ENCODE measurements around the gene MSI2.

DNA sequence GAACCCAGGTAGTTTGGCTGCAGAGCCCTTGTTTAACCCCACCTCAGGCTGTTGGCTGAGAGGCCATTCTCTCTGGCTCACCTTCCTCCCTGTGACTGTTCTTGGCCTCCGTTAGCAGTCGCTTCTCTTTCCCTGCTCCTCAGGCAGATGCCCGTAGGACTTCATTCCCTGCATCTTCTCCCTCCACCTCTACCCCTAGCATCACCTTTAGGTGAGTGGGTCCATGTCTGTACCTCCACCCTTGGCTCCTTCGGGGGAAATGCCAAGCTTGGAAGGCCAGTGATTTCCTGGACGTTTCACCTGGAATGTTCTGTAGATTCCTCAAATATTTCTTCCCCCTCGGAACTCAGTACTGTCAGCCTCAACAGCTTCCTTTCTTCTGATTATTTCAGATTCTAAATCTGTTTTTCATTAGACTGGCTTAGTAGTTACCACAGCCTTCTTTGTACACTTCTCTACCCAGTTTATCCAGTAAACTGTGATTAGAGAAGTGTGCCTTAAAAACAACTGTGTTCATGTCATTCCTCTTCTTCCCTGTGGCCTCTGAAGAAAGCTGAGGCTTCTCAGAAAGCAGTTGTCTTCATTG, 227.9 kb downstream of the MSI2 start:
- no peak for TF ChIP-seq ZNF274 (IDR thresholded peaks at IDR 0.05; ENCODE audit: low read depth, low read length)
- TF ChIP-seq YY1 (IDR thresholded peaks at IDR 0.05; ENCODE audit: insufficient read depth, insufficient read length): no peak
- no peak for TF ChIP-seq SUZ12 (IDR thresholded peaks at IDR 0.05; ENCODE audit: extremely low read depth, insufficient read depth, insufficient read length)
